Fibroblast of lung (primary cell): ENCODE results near the gene THRAP3. TPM values are rescaled to one million over a fixed set of nuclear protein-coding genes. Genes with fewer than 3 reads are reported as not detected.
A peak's percentile ranks its signal among the peaks of the same experiment; 100 is the strongest.

Experiments
- DNase-seq, 2 donors: peaks; one replicate each; pipeline versions ENCODE4 v3.0.0 to v3.0.0-alpha.2; 2010; ENCODE audit warnings: low read depth in 2 of 2
- H2AFZ ChIP-seq: 2 replicates; pipeline ENCODE4 v1.5.1; 2012; ENCODE audit warnings: low read length, control low read depth, inconsistent platforms
- H3K27ac ChIP-seq: 2 replicates; pipeline ENCODE4 v1.5.1; 2011; ENCODE audit warnings: low read length, control low read depth; ENCODE audit not compliant: insufficient read depth
- H3K27me3 ChIP-seq: 2 replicates; pipeline ENCODE4 v1.5.1; 2011; ENCODE audit warnings: mild to moderate bottlenecking, low read length; ENCODE audit not compliant: control insufficient read depth, insufficient read depth
- H3K36me3 ChIP-seq: 2 replicates; pipeline ENCODE4 v1.5.1; 2011; ENCODE audit warnings: low read length; ENCODE audit not compliant: control insufficient read depth, insufficient read depth
- H3K4me1 ChIP-seq: 2 replicates; pipeline ENCODE4 v1.5.1; 2011; ENCODE audit warnings: low read length; ENCODE audit not compliant: control insufficient read depth, insufficient read depth; ENCODE audit errors: extremely low read depth
- H3K4me2 ChIP-seq: 2 replicates; pipeline ENCODE4 v1.5.1; 2011; ENCODE audit warnings: low read length, control low read depth; ENCODE audit not compliant: insufficient read depth; ENCODE audit errors: extremely low read depth
- H3K4me3 ChIP-seq, 4 experiments: fragments of 200-600 bp in 1 of 4; sonication (generic) in 1 of 4; replicated peaks in 1 of 4; 2 replicates each; pipeline ENCODE4 v1.5.1; 2011 to 2016; ENCODE audit warnings: low read length in 4 of 4, low read depth in 3 of 4, mild to moderate bottlenecking in 3 of 4, control low read depth in 2 of 4, inconsistent platforms in 1 of 4, mixed read lengths in 1 of 4; ENCODE audit not compliant: insufficient read depth in 1 of 4; ENCODE audit errors: control extremely low read depth in 1 of 4
- H3K79me2 ChIP-seq: 2 replicates; pipeline ENCODE4 v1.5.1; 2012; ENCODE audit warnings: mild to moderate bottlenecking, low read length, inconsistent platforms; ENCODE audit not compliant: control insufficient read depth, insufficient read depth
- H3K9ac ChIP-seq: 2 replicates; pipeline ENCODE4 v1.5.1; 2011; ENCODE audit warnings: mild to moderate bottlenecking, low read length, control low read depth; ENCODE audit not compliant: insufficient read depth
- H3K9me3 ChIP-seq: 2 replicates; pipeline ENCODE4 v1.5.1; 2012; ENCODE audit warnings: low read depth, low read length; ENCODE audit not compliant: control insufficient read depth, insufficient read depth
- H4K20me1 ChIP-seq: 2 replicates; pipeline ENCODE4 v1.5.1; 2011; ENCODE audit warnings: low read length; ENCODE audit not compliant: control insufficient read depth, insufficient read depth; ENCODE audit errors: extremely low read depth
- EZH2 ChIP-seq: IDR thresholded peaks from 2 replicates; pipeline ENCODE4 v1.5.1; 2012; ENCODE audit warnings: low read length, control low read depth, mild to moderate bottlenecking; ENCODE audit errors: missing control alignments
- polyA plus RNA-seq, 2 donors: library from polyadenylated mRNA; depleted of rRNA in 1 of 2; stranded (reverse) in 1 of 2; unstranded in 1 of 2; fragments of >200 nt; gene quantifications; 2 replicates each; pipeline ENCODE4 v1.2.1, GENCODE V29; 2011 to 2012; ENCODE audit warnings: missing spikeins in 1 of 2
- total RNA-seq: library from RNA; depleted of rRNA; stranded (reverse); fragments of >200 nt; gene quantifications from 2 replicates; pipeline ENCODE4 v1.2.1, GENCODE V29; 2014
- TF ChIP-seq, protein P1 (sequence below), 2 donors: IDR thresholded peaks in 1 of 2; conservative IDR thresholded peaks in 1 of 2; 1 replicate in 1 of 2; 2 replicates in 1 of 2; pipeline ENCODE4 v1.5.1; 2011 to 2012; ENCODE audit warnings: low read length in 2 of 2, control low read depth in 1 of 2, inconsistent platforms in 1 of 2, low read depth in 1 of 2, mild to moderate bottlenecking in 1 of 2

Gene THRAP3
- total and polyA plus RNA-seq, 2 donors (not counting 1 experiment from before 2014, with no cell fraction given) = 92.5 to 97.5 TPM

- H3K4me2 ChIP-seq = no peak overlapping the region
- peaks cover 1% of the 10 kb centered on the region for H3K36me3 ChIP-seq
- H3K79me2 ChIP-seq = peaks cover 84% of the 10 kb centered on the region
- peaks cover 7% of the 10 kb centered on the region for H4K20me1 ChIP-seq
- no peak overlapping the region for H3K9ac ChIP-seq
- no peaks in the 10 kb centered on the region for H3K27me3 ChIP-seq
- no peaks in the 10 kb centered on the region for H3K9me3 ChIP-seq
- H2AFZ ChIP-seq = no peak overlapping the region
- TF ChIP-seq, protein P1, sequence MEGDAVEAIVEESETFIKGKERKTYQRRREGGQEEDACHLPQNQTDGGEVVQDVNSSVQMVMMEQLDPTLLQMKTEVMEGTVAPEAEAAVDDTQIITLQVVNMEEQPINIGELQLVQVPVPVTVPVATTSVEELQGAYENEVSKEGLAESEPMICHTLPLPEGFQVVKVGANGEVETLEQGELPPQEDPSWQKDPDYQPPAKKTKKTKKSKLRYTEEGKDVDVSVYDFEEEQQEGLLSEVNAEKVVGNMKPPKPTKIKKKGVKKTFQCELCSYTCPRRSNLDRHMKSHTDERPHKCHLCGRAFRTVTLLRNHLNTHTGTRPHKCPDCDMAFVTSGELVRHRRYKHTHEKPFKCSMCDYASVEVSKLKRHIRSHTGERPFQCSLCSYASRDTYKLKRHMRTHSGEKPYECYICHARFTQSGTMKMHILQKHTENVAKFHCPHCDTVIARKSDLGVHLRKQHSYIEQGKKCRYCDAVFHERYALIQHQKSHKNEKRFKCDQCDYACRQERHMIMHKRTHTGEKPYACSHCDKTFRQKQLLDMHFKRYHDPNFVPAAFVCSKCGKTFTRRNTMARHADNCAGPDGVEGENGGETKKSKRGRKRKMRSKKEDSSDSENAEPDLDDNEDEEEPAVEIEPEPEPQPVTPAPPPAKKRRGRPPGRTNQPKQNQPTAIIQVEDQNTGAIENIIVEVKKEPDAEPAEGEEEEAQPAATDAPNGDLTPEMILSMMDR (conservative IDR thresholded peaks at IDR 0.05 in 1 of 2, IDR thresholded peaks at IDR 0.05 in 1 of 2; ENCODE audit: low read depth in 1 of 2, low read length in 2 of 2) = no peak
- TF ChIP-seq EZH2 = no peak
- DNase-seq = no peak
- H3K27ac ChIP-seq = no peak overlapping the region
- H3K4me3 ChIP-seq = no peak overlapping the region
- peaks cover 12% of the 10 kb centered on the region for H3K4me1 ChIP-seq
Measured at GRCh38 chr1:36256558-36257374, 32.5 kb downstream of the THRAP3 start.

- Histone ChIP-seq H3K9ac (no peak overlapping the region), H3K9me3 (no peaks in the 10 kb centered on the region), H2AFZ (no peak overlapping the region), H3K27me3 (no peaks in the 10 kb centered on the region), H3K36me3 (peaks cover 1% of the 10 kb centered on the region), H3K79me2 (peaks cover 84% of the 10 kb centered on the region), H3K4me3 (no peak overlapping the region), H3K4me1 (peaks cover 6% of the 10 kb centered on the region), H4K20me1 (peaks cover 5% of the 10 kb centered on the region), H3K4me2 (no peak overlapping the region), H3K27ac (no peak overlapping the region)
- no peak for TF ChIP-seq EZH2
- DNase-seq = no peak
Measured at GRCh38 chr1:36257375-36257767, 33.1 kb downstream of the THRAP3 start.

DNA sequence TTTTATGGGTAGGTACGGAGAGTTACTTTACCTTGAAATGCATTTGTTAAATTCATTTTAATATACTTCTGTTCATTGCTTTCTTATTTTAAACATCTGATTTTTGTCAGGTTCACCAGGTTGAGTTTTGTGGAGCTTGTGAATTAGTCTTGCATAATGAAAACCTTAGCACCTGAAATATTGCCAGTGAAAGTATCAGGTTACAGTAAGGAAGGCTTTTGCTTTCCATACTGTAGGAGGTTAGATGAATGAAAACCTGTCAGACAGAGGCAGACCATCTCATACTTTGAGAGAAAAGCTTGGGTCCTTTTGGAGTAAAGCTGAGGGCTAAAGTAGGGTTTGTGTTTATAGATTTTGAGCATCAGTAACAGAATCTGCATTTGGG lies 34.7 kb downstream of the THRAP3 start:
- Histone ChIP-seq H4K20me1 (peaks cover 3% of the 10 kb centered on the region), H3K4me2 (no peak overlapping the region)
- peak; percentile 27 to 57 for DNase-seq

More for the DNA sequence above, 34.7 kb downstream of the THRAP3 start:
- H2AFZ ChIP-seq = no peak overlapping the region
- H3K4me1 ChIP-seq = peaks cover 3% of the 10 kb centered on the region
- H3K9ac ChIP-seq = no peak overlapping the region
- TF ChIP-seq, protein P1 (conservative IDR thresholded peaks at IDR 0.05 in 1 of 2, IDR thresholded peaks at IDR 0.05 in 1 of 2; ENCODE audit: low read depth in 1 of 2, low read length in 2 of 2) = no peak
- no peak for TF ChIP-seq EZH2
- H3K4me3 ChIP-seq = no peak overlapping the region
- peaks cover 75% of the 10 kb centered on the region for H3K79me2 ChIP-seq
- H3K27ac ChIP-seq = no peak overlapping the region
- peaks cover 1% of the 10 kb centered on the region for H3K36me3 ChIP-seq
- no peaks in the 10 kb centered on the region for H3K27me3 ChIP-seq
- no peaks in the 10 kb centered on the region for H3K9me3 ChIP-seq
